Suprapubic skin (tissue), 4 donors: ENCODE results near the gene TSLP. TPM values are rescaled to one million over a fixed set of nuclear protein-coding genes. Genes with fewer than 3 reads are reported as not detected.

Experiments
- DNase-seq, 2 donors: peaks; one replicate each; pipeline ENCODE4 v3.0.0-alpha.2; 2019; ENCODE audit warnings: low spot score in 2 of 2
- H3K27ac ChIP-seq: fragments of 200-600 bp; sonication (generic); one replicate; pipeline ENCODE4 v1.5.1; 2019
- H3K27me3 ChIP-seq: fragments of 200-600 bp; sonication (generic); one replicate; pipeline ENCODE4 v1.5.1; 2019
- H3K36me3 ChIP-seq: fragments of 200-600 bp; sonication (generic); one replicate; pipeline ENCODE4 v1.5.1; 2019
- H3K4me1 ChIP-seq: fragments of 200-600 bp; sonication (generic); one replicate; pipeline ENCODE4 v1.5.1; 2019
- H3K4me3 ChIP-seq: fragments of 200-600 bp; sonication (generic); one replicate; pipeline ENCODE4 v1.5.1; 2019; ENCODE audit warnings: mild to moderate bottlenecking
- H3K9me3 ChIP-seq: fragments of 200-600 bp; sonication (generic); one replicate; pipeline ENCODE4 v1.5.1; 2019
- EP300 ChIP-seq: sonication (generic); formaldehyde crosslinking; IDR thresholded peaks from one replicate; pipeline ENCODE4 v1.6.1; 2017; ENCODE audit warnings: antibody characterized with exemption
- POLR2A ChIP-seq, 2 donors: fragments of 450-650 bp; IDR thresholded peaks; one replicate each; pipeline ENCODE4 v1.6.1; 2017; ENCODE audit warnings: antibody characterized with exemption in 2 of 2, mild to moderate bottlenecking in 2 of 2, moderate library complexity in 2 of 2
- POLR2AphosphoS5 ChIP-seq, 3 donors: sonication (generic); formaldehyde crosslinking; IDR thresholded peaks; one replicate each; pipeline ENCODE4 v1.6.1; 2017; ENCODE audit warnings: antibody characterized with exemption in 3 of 3
- WGBS: methylation state at CpG from one replicate; pipeline ENCODE4 v1.1.5; 2018; 5-methylcytosine and 5-hydroxymethylcytosine counted together
- total RNA-seq, 4 donors: library from RNA; depleted of rRNA; stranded (reverse); fragments of >200 nt; gene quantifications; one replicate each; pipeline ENCODE4 v1.1.0, GENCODE V29; 2016
- TF ChIP-seq, protein P1 (sequence below), 2 donors: fragments of 200-600 bp in 1 of 2; fragments of 450-650 bp in 1 of 2; sonication (generic) in 1 of 2; IDR thresholded peaks; one replicate each; pipeline ENCODE4 v1.5.1; 2016 to 2019; ENCODE audit warnings: antibody characterized with exemption in 2 of 2, mild to moderate bottlenecking in 1 of 2, moderate library complexity in 1 of 2

The TSLP gene
- total RNA-seq, 4 donors from 2014 or later, result 0.38 to 1.4 (median 0.62) TPM; not detected in 1

DNA sequence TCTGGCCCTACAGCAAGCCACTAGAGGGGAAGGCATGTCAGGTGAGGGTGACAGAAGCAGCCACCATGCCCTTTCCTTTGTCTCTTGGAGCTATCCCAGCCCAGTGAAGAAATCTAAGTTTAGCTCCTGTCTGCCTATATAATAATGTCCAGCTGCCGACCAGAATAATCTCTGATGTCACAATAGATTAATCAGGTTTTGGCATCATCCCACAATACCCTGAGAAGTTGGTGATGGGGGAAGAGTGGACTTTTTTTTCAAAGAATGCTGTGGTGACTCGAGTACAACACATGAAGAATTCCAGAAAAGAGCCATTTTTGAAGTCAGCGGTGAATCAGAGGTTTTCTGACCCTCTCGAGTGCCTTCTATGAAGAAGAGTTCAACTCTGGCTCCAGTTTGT is 1.7 kb upstream of the TSLP start:
- Histone ChIP-seq H3K36me3 (no peaks in the 10 kb centered on the region), H3K4me1 (peaks cover 30% of the 10 kb centered on the region), H3K27ac (no peak overlapping the region), H3K4me3 (no peak overlapping the region), H3K9me3 (no peaks in the 10 kb centered on the region), H3K27me3 (peaks cover 40% of the 10 kb centered on the region)
- WGBS, result 66% methylated on average over 4 of the region's 4 CpGs
- TF ChIP-seq EP300, result no peak
- TF ChIP-seq POLR2A (IDR thresholded peaks at IDR 0.05), result no peak
- TF ChIP-seq POLR2AphosphoS5 (IDR thresholded peaks at IDR 0.05), result no peak
- TF ChIP-seq, protein P1, sequence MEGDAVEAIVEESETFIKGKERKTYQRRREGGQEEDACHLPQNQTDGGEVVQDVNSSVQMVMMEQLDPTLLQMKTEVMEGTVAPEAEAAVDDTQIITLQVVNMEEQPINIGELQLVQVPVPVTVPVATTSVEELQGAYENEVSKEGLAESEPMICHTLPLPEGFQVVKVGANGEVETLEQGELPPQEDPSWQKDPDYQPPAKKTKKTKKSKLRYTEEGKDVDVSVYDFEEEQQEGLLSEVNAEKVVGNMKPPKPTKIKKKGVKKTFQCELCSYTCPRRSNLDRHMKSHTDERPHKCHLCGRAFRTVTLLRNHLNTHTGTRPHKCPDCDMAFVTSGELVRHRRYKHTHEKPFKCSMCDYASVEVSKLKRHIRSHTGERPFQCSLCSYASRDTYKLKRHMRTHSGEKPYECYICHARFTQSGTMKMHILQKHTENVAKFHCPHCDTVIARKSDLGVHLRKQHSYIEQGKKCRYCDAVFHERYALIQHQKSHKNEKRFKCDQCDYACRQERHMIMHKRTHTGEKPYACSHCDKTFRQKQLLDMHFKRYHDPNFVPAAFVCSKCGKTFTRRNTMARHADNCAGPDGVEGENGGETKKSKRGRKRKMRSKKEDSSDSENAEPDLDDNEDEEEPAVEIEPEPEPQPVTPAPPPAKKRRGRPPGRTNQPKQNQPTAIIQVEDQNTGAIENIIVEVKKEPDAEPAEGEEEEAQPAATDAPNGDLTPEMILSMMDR (IDR thresholded peaks at IDR 0.05), result no peak
- no peak for DNase-seq

DNA sequence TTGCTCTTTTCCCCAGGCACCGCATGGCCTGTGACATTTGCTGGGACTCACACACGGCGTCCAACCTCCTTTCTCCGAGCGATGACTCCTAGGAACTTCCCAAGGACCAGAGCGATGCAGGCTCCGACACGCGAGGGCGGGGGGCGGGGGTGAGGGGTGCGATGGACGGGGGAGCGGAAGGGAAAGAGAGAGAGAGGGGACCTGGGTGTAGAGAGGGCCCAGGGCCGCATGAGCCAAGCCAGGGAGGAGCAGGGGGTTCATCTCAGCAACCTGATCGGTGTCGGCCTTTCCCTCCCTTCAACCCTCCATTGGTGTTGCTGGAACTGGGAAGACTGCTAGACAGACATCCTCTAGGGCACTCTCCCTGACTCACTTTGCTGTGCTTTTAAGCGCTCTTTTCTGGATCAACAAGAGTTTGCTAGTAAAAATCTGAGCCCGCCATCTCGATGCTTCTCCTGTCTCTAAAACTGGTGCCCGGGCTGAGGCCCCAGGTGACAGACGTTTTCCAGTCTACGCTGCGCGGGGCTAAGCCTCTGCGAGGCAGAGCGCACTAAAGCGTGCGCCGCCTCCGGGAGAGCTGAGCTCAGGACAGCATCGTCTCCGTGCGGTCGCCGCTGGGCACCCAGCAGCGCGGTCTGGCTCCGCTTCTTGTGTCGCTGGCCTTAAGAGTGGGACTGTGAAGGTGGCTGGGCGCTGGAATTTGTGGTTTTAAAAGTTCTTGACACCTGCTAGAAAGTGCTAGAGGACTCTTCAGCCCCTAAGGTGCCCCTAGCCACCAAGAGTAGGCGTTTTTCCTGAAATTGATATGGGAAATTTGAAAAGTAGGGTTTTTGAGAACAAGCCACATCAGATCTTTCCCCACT is 1.0 kb upstream of the TSLP start:
- H3K27me3 ChIP-seq, result peaks cover 40% of the 10 kb centered on the region
- H3K9me3 ChIP-seq, result no peaks in the 10 kb centered on the region
- no peak overlapping the region for H3K27ac ChIP-seq
- no peak for DNase-seq
- peaks cover 36% of the 10 kb centered on the region for H3K4me1 ChIP-seq
- no peak for TF ChIP-seq POLR2A (IDR thresholded peaks at IDR 0.05)
- no peak for TF ChIP-seq EP300
- no peak for TF ChIP-seq POLR2AphosphoS5 (IDR thresholded peaks at IDR 0.05)
- no peaks in the 10 kb centered on the region for H3K36me3 ChIP-seq
- peak overlapping the region; percentile 20 for H3K4me3 ChIP-seq
- WGBS, result 32% methylated on average over 42 of the region's 42 CpGs

DNA sequence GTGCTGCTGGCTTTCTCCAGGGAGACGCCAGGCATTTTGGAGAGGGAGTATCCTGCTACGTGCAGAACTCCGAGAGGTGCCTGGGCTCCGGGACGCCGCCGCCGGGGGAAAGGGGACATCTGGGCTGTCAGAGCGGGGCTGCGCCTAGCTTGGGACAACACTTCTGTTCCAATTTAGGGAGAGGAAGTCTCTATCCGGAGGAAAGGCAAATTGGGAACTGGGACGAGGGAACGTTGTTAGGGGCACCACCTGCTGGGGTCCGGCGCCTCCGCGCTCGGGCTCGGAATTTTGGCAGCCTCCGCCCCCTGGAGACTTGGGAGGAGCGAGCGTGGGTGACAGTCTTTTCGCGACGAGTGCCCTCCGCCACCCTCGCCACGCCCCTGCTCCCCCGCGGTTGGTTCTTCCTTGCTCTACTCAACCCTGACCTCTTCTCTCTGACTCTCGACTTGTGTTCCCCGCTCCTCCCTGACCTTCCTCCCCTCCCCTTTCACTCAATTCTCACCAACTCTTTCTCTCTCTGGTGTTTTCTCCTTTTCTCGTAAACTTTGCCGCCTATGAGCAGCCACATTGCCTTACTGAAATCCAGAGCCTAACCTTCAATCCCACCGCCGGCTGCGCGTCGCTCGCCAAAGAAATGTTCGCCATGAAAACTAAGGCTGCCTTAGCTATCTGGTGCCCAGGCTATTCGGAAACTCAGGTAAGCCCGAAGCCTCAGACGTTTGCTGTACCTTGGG is 1.6 kb downstream of the TSLP start:
- DNase-seq, result peak; percentile 75 to 80
- H3K36me3 ChIP-seq, result no peaks in the 10 kb centered on the region
- peak overlapping the region; percentile 61 for H3K4me3 ChIP-seq
- WGBS, result under 1% methylated on average over 38 of the region's 44 CpGs
- no peaks in the 10 kb centered on the region for H3K9me3 ChIP-seq
- H3K4me1 ChIP-seq, result peaks cover 39% of the 10 kb centered on the region
- no peak for TF ChIP-seq POLR2AphosphoS5 (IDR thresholded peaks at IDR 0.05)
- no peak for TF ChIP-seq POLR2A (IDR thresholded peaks at IDR 0.05)
- TF ChIP-seq, protein P1 (IDR thresholded peaks at IDR 0.05), result no peak
- TF ChIP-seq EP300, result no peak
- H3K27ac ChIP-seq, result no peak overlapping the region
- peaks cover 31% of the 10 kb centered on the region for H3K27me3 ChIP-seq

DNA sequence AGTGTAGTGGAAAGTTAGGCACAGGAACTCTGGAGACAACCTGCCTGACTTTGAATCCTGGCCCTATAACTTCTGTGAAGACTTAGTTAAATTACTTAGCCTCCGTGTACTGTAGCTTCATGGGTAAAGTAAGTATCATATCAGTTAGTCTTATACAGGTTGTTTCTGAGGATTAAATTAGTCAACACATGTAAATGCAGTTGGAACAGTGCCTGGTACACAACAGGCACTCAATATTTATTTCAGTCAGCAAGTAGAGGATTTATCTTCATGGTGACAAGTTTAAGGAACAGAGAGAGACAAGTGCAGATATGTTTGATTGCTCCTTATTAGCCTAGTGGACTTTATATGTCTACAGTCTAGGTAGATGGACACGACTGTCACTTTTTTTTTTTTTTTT is 2.7 kb downstream of the TSLP start:
- Histone ChIP-seq H3K27ac (no peak overlapping the region), H3K9me3 (no peaks in the 10 kb centered on the region), H3K4me1 (peaks cover 39% of the 10 kb centered on the region), H3K4me3 (peak overlapping the region; percentile 61), H3K27me3 (peaks cover 24% of the 10 kb centered on the region), H3K36me3 (no peaks in the 10 kb centered on the region)
- 71% methylated on average over 2 of the region's 2 CpGs for WGBS
- DNase-seq, result no peak
- TF ChIP-seq POLR2AphosphoS5 (IDR thresholded peaks at IDR 0.05) (no peak), POLR2A (IDR thresholded peaks at IDR 0.05) (no peak), EP300 (no peak)
- TF ChIP-seq, protein P1 (IDR thresholded peaks at IDR 0.05), result no peak

DNA sequence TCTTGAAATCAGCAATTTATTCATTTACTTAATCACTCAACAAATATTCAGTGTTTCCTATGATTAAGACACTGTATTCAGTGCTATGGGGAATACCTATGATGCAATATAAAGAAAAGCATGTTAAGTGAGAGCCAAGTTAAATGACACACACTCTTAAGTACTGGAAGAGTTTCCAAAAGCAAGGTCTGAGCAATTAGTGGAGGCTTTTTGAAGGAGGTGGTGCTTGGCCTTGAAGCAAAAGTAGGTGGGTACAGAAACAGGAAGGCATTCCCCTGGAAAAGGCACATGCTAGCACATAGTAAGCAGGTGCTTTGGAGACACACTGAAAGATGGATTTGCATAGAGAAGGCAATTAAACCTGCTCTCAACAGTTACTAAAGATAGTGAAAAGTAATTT is 4.0 kb downstream of the TSLP start:
- Histone ChIP-seq H3K4me1 (peaks cover 33% of the 10 kb centered on the region), H3K4me3 (no peak overlapping the region), H3K9me3 (no peaks in the 10 kb centered on the region), H3K36me3 (no peaks in the 10 kb centered on the region), H3K27ac (no peak overlapping the region), H3K27me3 (peaks cover 11% of the 10 kb centered on the region)
- no peak for DNase-seq
- no peak for TF ChIP-seq POLR2AphosphoS5 (IDR thresholded peaks at IDR 0.05)
- no peak for TF ChIP-seq EP300
- TF ChIP-seq POLR2A (IDR thresholded peaks at IDR 0.05), result no peak
- TF ChIP-seq, protein P1 (IDR thresholded peaks at IDR 0.05), result no peak
